Fibroblast of the conjunctiva (primary cell): Measurements from ENCODE around the gene HOXB4.

Experiments used
- DNase-seq: peaks from one replicate; pipeline ENCODE4 v3.0.0-alpha.2; 2010; ENCODE audit warnings: low read depth

The HOXB4 gene

DNA sequence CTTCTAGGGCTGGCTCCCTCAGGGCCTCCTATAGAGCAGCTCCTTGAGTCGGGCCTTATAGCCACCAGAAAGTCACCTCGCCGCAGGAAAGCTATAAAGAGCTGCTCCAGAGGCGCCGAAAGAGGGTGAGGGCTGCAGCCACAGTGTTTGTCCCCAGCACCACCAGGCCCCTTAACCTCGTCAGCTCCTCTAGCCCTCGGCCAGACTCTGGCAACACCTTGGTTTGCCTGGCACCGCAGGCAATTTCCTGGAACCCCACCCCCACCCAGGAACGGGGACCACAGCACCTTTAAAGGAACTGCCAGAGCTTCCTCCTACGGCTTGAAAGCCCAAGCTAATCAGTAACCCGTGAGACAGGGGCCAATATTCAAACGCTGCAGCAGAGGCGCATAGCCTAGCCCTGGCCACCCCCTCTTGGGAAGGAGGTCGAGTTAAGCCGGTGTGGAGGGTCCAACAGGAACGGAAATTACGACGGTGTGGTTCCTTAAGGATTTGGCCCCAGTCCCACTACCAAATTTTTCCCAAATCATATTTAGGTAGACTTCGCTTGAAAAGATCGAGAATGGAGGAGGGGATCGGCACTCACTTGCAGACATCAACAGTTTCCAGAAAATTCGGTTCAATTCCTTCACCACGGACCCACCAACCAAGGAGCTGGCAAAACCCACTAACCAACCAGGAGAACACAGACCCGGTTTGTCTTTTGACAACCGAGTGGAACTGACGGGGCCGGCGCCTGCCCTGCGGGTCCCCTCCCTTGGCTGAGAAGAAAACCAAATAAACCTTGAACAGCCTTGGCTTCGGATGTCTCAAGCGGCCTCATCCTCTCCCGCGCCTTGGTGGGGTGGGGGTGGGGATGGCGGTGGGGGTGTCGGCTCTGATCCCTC lies 23.6 kb upstream of the HOXB4 start:
- DNase-seq, result no peak

DNA sequence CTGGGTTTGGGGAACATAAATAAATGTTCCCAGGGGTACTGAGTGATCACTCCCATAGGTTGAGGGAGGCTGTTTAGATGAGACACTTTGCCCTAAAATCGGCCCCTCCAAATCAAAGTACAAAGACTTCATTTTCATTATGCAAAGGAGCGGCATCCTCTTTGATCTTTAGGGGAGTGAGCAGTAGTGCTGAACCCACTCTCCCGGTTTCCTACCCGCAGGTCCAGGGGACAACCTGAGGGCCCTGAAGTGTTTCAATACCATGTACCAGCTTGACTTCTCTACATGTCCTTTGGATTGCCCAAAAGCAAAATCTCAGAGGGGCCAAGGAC lies 23.0 kb upstream of the HOXB4 start:
- DNase-seq, result no peak

GRCh38 chr17:48600244-48601098 lies 22.3 kb upstream of the HOXB4 start:
- no peak for DNase-seq

DNA sequence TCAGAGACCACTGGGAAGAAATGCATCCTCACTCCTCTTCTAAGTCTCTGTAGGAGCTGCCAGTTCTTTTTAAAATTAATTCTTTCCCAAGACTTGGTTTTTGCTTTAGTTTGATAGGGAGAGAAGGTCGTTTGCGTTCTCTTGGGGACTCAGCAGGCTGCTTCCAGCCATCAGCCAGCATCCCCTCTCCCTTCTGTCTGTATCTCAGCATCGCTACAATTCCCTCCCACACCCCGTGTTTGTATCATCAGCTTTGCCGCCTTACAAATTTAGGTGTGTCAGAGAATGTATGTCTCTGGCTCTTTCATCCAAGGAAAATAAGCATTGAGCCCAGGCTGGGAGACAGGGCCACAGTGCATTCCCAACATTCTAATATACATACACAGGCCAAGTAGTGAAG lies 21.2 kb upstream of the HOXB4 start:
- DNase-seq, result no peak

- no peak for DNase-seq
These were observed 20.6 kb upstream of the HOXB4 start for GRCh38 chr17:48598736-48599135.

GRCh38 chr17:48597778-48598631 lies 19.9 kb upstream of the HOXB4 start:
- no peak for DNase-seq

GRCh38 chr17:48597528-48597777 lies 19.3 kb upstream of the HOXB4 start:
- no peak for DNase-seq

DNA sequence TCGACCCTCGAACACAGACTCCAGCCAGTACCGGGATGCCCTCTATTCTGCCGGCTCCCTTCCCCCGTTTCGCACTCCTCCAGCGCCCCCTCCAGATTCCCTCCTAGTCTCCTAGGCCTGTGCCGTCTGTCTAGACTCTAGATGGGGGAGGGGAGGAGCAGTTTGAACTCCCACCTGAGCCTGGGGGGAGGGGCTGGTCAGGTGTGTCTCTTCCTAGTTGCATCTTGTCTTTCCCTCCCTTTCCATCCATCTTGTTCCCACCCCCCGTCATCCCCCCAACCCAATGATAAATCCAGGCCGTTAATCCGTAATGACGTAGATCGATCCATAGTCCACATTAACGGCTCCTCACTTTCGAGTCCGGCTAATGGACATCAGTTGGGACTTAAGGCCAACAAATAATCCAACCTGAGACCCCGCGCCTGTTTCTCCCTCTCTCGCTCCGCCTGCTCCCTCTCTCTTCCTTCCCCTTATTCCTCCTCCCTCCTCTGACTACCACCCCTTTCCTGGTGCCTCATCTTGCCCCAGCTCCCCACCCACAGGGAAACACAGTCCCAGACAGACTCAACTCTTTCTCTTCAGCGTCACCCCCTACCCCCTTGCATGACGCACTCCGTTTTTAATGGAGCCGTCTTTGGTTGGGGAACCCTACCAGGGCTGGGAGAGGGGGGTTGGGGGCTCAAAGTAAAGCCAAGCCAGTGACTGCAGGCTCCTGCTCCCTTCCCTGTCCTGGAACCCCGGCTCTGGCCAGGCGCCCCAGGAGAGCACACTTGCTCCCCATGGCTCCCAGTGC lies 18.8 kb upstream of the HOXB4 start:
- no peak for DNase-seq

GRCh38 chr17:48596000-48596734 lies 18.0 kb upstream of the HOXB4 start:
- DNase-seq, result no peak

GRCh38 chr17:48595278-48595999 lies 17.3 kb upstream of the HOXB4 start:
- no peak for DNase-seq

- no peak for DNase-seq
These were observed 16.6 kb upstream of the HOXB4 start for GRCh38 chr17:48594538-48595277.

GRCh38 chr17:48593840-48594537 lies 15.8 kb upstream of the HOXB4 start:
- peak; percentile 18 for DNase-seq

DNA sequence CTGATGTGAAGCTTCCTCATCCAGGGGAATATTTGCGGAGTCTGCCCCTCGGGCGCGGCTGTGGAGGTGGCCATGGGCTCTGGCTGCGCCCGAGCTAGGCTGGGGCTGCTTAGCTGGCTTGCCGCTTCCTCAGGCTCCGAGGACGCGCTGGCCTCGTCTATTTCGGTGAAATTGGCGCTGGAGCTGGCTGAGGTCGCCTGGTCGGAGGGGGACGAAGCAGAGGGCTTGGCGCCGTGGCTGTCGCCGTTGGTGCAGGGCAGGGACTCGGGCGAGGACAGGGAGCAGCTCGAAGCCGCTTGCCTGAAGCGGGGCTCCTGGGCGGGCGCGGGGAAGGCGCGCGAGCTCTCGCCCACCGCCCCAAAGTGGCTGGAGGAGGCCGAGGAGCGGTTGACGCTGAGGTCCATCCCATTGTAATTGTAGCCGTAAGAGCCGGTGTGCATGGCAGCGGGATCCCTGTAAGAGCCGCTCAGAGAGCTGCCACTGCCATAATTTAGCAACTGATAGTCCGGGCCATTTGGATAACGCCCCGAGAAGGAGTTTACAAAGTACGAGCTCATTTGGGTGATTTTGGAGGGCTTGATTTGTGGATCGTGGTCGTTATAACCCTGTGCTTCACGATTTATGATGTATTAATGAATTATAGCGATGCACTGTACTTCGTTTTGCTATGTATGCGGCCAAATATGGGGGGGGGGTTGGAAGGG lies 15.1 kb upstream of the HOXB4 start, which contains the start of gene HOXB5:
Gene HOXB5, minus strand, starts transcription at position 654 of the 704 bp plus-strand sequence. Its CDS starts 97 bp downstream, at position 557.
- no peak for DNase-seq

GRCh38 chr17:48592577-48592976 lies 14.4 kb upstream of the HOXB4 start:
- DNase-seq, result no peak

- no peak for DNase-seq
These were observed 13.9 kb upstream of the HOXB4 start for GRCh38 chr17:48592057-48592514.

DNA sequence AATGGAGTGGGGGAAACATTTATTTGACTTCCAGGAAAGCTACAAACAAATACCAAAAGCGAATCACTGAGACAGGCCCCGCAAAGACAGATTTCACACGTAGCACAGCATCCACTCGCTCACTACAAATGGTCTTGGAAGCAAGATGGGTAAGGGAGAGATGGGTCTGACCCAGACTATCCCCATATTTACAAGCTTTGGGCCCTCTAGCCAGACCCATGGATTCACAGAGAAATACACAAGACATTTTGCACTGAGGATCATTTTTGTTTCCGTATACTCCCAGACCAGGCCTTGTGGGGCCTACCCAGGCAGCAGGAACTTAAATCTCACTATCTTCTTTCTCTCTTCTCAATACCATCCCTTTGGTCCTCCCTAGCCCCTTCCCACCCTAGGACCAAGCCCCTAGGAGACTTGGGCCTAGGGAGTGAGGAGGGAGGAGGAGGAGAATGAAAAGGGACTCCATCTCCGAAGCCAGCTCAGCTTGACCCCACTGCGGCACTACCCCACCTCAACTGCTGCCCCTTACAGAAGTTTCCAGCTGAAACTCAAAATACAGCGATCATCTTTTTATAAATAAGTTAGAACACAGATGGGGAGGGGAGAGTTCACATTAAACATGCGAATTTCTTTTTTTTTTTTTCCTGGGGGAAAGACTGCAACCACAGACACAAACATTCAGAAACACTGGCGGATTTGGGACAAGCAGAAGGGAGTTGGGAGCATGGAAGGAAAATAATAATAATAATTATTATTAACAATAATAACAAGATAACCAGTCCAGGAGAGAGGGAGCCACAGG lies 13.3 kb upstream of the HOXB4 start:
- DNase-seq, result no peak

- no peak for DNase-seq
These were observed 12.5 kb upstream of the HOXB4 start for GRCh38 chr17:48590607-48591161.
